Measurements from ENCODE around the gene ZNF438.

ZNF438 gene

GRCh38 chr10:30850776-30851175 is 180.9 kb downstream of the ZNF438 start:
- H3K27ac ChIP-seq = no peak overlapping the region
- TF ChIP-seq ZFX (IDR thresholded peaks at IDR 0.05) (no peak), CTCF (conservative IDR thresholded peaks at IDR 0.05) (no peak)

- TF ChIP-seq ZFX (IDR thresholded peaks at IDR 0.05) = no peak
- TF ChIP-seq CTCF (conservative IDR thresholded peaks at IDR 0.05) = no peak
- no peak overlapping the region; the same call in 1 of the 2 replicates for H3K27ac ChIP-seq
Observed at GRCh38 chr10:30849231-30850035, 182.2 kb downstream of the ZNF438 start.

DNA sequence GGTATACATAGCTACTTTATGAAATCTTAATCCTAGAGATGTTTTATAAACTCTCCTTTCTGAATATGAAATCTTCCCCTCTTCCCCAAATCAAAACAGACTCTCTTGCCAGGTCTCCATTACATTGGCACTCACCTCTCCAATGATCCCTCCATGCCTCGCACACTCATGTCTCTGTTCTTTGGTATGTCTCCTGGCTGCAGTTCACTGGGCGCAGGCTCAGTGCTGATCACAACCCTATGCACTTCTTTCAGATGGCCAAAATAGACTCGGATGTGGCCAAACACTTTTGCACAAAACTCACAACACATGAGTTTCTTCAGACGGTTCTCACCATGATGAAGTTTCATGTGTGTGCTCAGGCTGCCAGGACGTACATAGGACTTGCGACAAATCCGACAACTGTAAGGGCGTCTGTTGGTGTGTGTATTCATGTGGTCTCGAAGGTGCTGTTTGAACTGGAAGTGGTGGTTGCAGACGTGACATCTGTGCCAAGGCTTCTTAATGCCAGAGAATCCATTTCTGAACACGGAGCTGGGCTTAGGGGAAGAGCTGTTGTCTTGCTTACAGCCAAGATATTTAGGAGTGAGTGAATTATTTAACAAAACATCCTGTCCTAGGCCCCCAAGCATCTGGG is 183.2 kb downstream of the ZNF438 start:
- TF ChIP-seq CTCF (conservative IDR thresholded peaks at IDR 0.05) (no peak), ZFX (IDR thresholded peaks at IDR 0.05) (no peak)
- no peak overlapping the region; the same call in 1 of the 2 replicates for H3K27ac ChIP-seq

- H3K27ac ChIP-seq = no peak overlapping the region
- TF ChIP-seq CTCF (conservative IDR thresholded peaks at IDR 0.05) (no peak), ZFX (IDR thresholded peaks at IDR 0.05) (no peak)
Observed at GRCh38 chr10:30847642-30848041, 184.0 kb downstream of the ZNF438 start.

DNA sequence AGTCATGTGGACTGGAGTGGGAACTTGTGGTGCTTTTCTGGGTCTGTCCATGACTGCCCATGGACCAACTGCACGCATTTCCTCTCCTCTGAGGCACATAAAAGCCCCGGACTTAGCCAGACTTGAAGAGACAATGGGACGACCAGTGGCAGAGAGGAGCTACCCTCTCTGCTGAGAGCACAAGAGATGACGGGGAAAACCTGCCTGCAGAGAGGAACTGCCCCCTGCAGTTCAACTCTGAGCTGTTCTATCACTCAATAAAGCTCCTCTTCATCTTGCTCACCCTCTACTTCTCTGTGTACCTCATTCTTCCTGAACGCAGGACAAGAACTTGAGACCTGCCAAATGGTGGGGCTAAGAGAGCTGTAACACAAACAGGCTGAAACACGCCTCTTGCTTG is 184.5 kb downstream of the ZNF438 start:
- H3K27ac ChIP-seq = no peak overlapping the region
- TF ChIP-seq ZFX (IDR thresholded peaks at IDR 0.05) (no peak), CTCF (conservative IDR thresholded peaks at IDR 0.05) (no peak)

GRCh38 chr10:30846710-30847109 is 185.0 kb downstream of the ZNF438 start:
- no peak overlapping the region for H3K27ac ChIP-seq
- TF ChIP-seq ZFX (IDR thresholded peaks at IDR 0.05) (no peak), CTCF (conservative IDR thresholded peaks at IDR 0.05) (no peak)

GRCh38 chr10:30842894-30843293 is 188.8 kb downstream of the ZNF438 start:
- H3K27ac ChIP-seq = no peak overlapping the region
- TF ChIP-seq ZFX (IDR thresholded peaks at IDR 0.05) (no peak), CTCF (conservative IDR thresholded peaks at IDR 0.05) (no peak)
